T-helper 1 cell treated with Interleukin-12 subunit alpha and Interleukin-12 subunit beta and Interleukin-4 antibody, amounts not matched to agents 30 μg/mL and 1 μg/mL, for 36 hours (primary cell): Measurements from ENCODE around the gene EIF4B.

ENCODE experiments used
- H3K27ac Mint-ChIP-seq: one replicate; pipeline ENCODE4 v1.8.0; 2021; ENCODE audit warnings: mild to moderate bottlenecking, mixed read lengths
- H3K27me3 Mint-ChIP-seq: one replicate; pipeline ENCODE4 v1.8.0; 2021; ENCODE audit warnings: low read depth, mixed read lengths
- H3K36me3 Mint-ChIP-seq: one replicate; pipeline ENCODE4 v1.8.0; 2021; ENCODE audit warnings: low read depth, mixed read lengths
- H3K4me1 Mint-ChIP-seq: one replicate; pipeline ENCODE4 v1.8.0; 2021; ENCODE audit warnings: low read depth, mixed read lengths
- H3K4me3 Mint-ChIP-seq: one replicate; pipeline ENCODE4 v1.8.0; 2021; ENCODE audit warnings: mild to moderate bottlenecking, moderate library complexity, mixed read lengths
- H3K9me3 Mint-ChIP-seq: one replicate; pipeline ENCODE4 v1.8.0; 2021; ENCODE audit warnings: mixed read lengths

EIF4B gene

GRCh38 chr12:53046655-53047220, 40.5 kb downstream of the EIF4B start:
- H3K27me3 Mint-ChIP-seq = no peaks in the 10 kb centered on the region
- H3K36me3 Mint-ChIP-seq = peaks cover 14% of the 10 kb centered on the region
- H3K9me3 Mint-ChIP-seq = no peaks in the 10 kb centered on the region
- H3K4me1 Mint-ChIP-seq = peaks cover 16% of the 10 kb centered on the region
- peak overlapping the region; percentile 96 for H3K4me3 Mint-ChIP-seq
- H3K27ac Mint-ChIP-seq = peak overlapping the region; percentile 75

- peaks cover 8% of the 10 kb centered on the region for H3K36me3 Mint-ChIP-seq
- H3K27ac Mint-ChIP-seq = no peak overlapping the region
- no peaks in the 10 kb centered on the region for H3K9me3 Mint-ChIP-seq
- H3K27me3 Mint-ChIP-seq = no peaks in the 10 kb centered on the region
- peak overlapping the region; percentile 28 for H3K4me3 Mint-ChIP-seq
- H3K4me1 Mint-ChIP-seq = peaks cover 19% of the 10 kb centered on the region
These were observed 41.2 kb downstream of the EIF4B start for GRCh38 chr12:53047221-53048032.

GRCh38 chr12:53048033-53048779, 42.0 kb downstream of the EIF4B start:
- H3K9me3 Mint-ChIP-seq = no peaks in the 10 kb centered on the region
- H3K4me1 Mint-ChIP-seq = peaks cover 19% of the 10 kb centered on the region
- H3K27ac Mint-ChIP-seq = no peak overlapping the region
- no peaks in the 10 kb centered on the region for H3K27me3 Mint-ChIP-seq
- no peaks in the 10 kb centered on the region for H3K36me3 Mint-ChIP-seq
- peak overlapping the region; percentile 28 for H3K4me3 Mint-ChIP-seq

GRCh38 chr12:53048780-53049401, 42.6 kb downstream of the EIF4B start:
- Mint-ChIP-seq H3K27me3 (no peaks in the 10 kb centered on the region), H3K4me1 (peaks cover 24% of the 10 kb centered on the region), H3K36me3 (no peaks in the 10 kb centered on the region), H3K9me3 (no peaks in the 10 kb centered on the region), H3K4me3 (no peak overlapping the region), H3K27ac (peak overlapping the region; percentile 36)

- Mint-ChIP-seq H3K27ac (peak within 1 kb of the TSS; percentile 36), H3K36me3 (no peaks in the 10 kb centered on the region), H3K9me3 (no peaks in the 10 kb centered on the region), H3K27me3 (no peaks in the 10 kb centered on the region), H3K4me3 (no peak within 1 kb of the TSS), H3K4me1 (peaks cover 28% of the 10 kb centered on the region)
These were observed 43.5 kb downstream of the EIF4B start, which contains the start of gene TNS2 for GRCh38 chr12:53049571-53050318. TNS2 (plus strand) TSS chr12:53050065; CDS start chr12:53050186, 121 bp downstream.

GRCh38 chr12:53050426-53051057, 44.3 kb downstream of the EIF4B start:
- Mint-ChIP-seq H3K4me3 (no peak overlapping the region), H3K4me1 (peaks cover 30% of the 10 kb centered on the region)

GRCh38 chr12:53051058-53051880, 45.0 kb downstream of the EIF4B start:
- Mint-ChIP-seq H3K4me1 (peaks cover 27% of the 10 kb centered on the region), H3K4me3 (no peak overlapping the region), H3K27me3 (no peaks in the 10 kb centered on the region), H3K9me3 (no peaks in the 10 kb centered on the region), H3K36me3 (no peaks in the 10 kb centered on the region), H3K27ac (peak overlapping the region; percentile 39)

More at GRCh38 chr12:53050426-53051057, 44.3 kb downstream of the EIF4B start:
- no peaks in the 10 kb centered on the region for H3K9me3 Mint-ChIP-seq
- no peak overlapping the region for H3K27ac Mint-ChIP-seq
- no peaks in the 10 kb centered on the region for H3K36me3 Mint-ChIP-seq
- no peaks in the 10 kb centered on the region for H3K27me3 Mint-ChIP-seq

GRCh38 chr12:53051881-53052412, 45.7 kb downstream of the EIF4B start:
- Mint-ChIP-seq H3K36me3 (no peaks in the 10 kb centered on the region), H3K27me3 (peaks cover 4% of the 10 kb centered on the region), H3K4me1 (peaks cover 23% of the 10 kb centered on the region), H3K27ac (no peak overlapping the region), H3K9me3 (no peaks in the 10 kb centered on the region), H3K4me3 (no peak overlapping the region)

- peaks cover 23% of the 10 kb centered on the region for H3K4me1 Mint-ChIP-seq
- H3K9me3 Mint-ChIP-seq = no peaks in the 10 kb centered on the region
- no peaks in the 10 kb centered on the region for H3K36me3 Mint-ChIP-seq
- no peak overlapping the region for H3K27ac Mint-ChIP-seq
- H3K4me3 Mint-ChIP-seq = no peak overlapping the region
- H3K27me3 Mint-ChIP-seq = peaks cover 4% of the 10 kb centered on the region
These were observed 46.4 kb downstream of the EIF4B start for GRCh38 chr12:53052419-53053217.

GRCh38 chr12:53053218-53054111, 47.2 kb downstream of the EIF4B start:
- Mint-ChIP-seq H3K36me3 (no peaks in the 10 kb centered on the region), H3K9me3 (no peaks in the 10 kb centered on the region), H3K27ac (peak overlapping the region; percentile 92), H3K4me1 (peaks cover 23% of the 10 kb centered on the region), H3K27me3 (peaks cover 4% of the 10 kb centered on the region), H3K4me3 (peak overlapping the region; percentile 92)

GRCh38 chr12:53054112-53054878, 48.0 kb downstream of the EIF4B start:
- Mint-ChIP-seq H3K4me1 (peaks cover 18% of the 10 kb centered on the region), H3K27me3 (peaks cover 4% of the 10 kb centered on the region)

More at GRCh38 chr12:53054112-53054878, 48.0 kb downstream of the EIF4B start:
- H3K36me3 Mint-ChIP-seq = no peaks in the 10 kb centered on the region
- no peaks in the 10 kb centered on the region for H3K9me3 Mint-ChIP-seq
- H3K4me3 Mint-ChIP-seq = peak overlapping the region; percentile 92
- H3K27ac Mint-ChIP-seq = peak overlapping the region; percentile 92
